GM21447 (cell line): ENCODE measurements around the gene ARL3.
A peak's percentile ranks its signal among the peaks of the same experiment; 100 is the strongest.
"Not testable (repeated sequence)": the region's sequence is repeated elsewhere in the genome, so short reads cannot be mapped to it uniquely, and the experiment has no call there.

Experiments
- ATAC-seq: cut with Tn5 transposase; IDR thresholded peaks from one replicate; pipeline ENCODE4 v1.9.1; 2021; ENCODE audit not compliant: unreplicated experiment

ARL3 gene

DNA sequence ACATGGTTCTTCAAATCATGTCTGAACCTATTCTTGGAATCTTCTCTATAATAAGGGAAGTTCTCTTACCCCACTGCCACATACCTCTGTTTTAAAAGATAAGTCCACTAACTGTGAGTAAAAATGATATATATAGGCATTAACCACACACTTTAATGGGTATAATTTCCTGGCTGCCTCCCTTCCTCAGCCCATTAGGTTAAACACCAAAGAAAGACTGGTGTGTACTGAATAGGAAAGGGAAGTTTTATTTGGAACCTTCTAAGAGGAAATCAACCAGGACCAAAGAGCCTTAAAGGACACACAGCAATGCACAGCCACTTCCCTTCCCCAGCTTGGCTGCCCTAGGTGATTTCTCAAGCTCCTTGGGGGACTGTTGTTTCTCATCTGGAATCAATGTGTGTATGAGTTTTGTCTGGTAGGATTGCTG, 24.5 kb upstream of the ARL3 start:
- no peak for ATAC-seq

- no peak for ATAC-seq
Observed at GRCh38 chr10:102735065-102735562, 20.9 kb upstream of the ARL3 start.

DNA sequence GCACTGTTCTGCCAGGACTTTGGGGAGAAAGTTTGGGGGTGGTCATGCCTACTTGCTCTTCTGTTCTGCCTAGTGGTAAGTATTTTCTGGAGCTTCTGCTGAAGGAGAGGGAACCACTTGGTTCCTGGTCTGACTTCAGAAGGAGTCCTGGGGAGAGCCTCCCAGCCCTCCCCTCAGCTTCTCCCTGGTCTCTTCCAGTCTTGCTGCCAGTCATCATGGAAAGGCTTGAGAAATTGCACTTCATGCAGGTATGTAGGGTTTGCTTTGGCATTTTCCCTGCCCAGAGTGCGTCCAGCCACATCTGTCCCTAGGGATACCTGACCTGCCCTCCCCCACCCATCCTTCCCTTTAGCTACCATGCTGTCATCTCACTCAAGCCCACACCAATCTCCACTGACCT, 18.5 kb upstream of the ARL3 start:
- no peak for ATAC-seq

GRCh38 chr10:102731222-102731800, 17.1 kb upstream of the ARL3 start:
- ATAC-seq = no peak

DNA sequence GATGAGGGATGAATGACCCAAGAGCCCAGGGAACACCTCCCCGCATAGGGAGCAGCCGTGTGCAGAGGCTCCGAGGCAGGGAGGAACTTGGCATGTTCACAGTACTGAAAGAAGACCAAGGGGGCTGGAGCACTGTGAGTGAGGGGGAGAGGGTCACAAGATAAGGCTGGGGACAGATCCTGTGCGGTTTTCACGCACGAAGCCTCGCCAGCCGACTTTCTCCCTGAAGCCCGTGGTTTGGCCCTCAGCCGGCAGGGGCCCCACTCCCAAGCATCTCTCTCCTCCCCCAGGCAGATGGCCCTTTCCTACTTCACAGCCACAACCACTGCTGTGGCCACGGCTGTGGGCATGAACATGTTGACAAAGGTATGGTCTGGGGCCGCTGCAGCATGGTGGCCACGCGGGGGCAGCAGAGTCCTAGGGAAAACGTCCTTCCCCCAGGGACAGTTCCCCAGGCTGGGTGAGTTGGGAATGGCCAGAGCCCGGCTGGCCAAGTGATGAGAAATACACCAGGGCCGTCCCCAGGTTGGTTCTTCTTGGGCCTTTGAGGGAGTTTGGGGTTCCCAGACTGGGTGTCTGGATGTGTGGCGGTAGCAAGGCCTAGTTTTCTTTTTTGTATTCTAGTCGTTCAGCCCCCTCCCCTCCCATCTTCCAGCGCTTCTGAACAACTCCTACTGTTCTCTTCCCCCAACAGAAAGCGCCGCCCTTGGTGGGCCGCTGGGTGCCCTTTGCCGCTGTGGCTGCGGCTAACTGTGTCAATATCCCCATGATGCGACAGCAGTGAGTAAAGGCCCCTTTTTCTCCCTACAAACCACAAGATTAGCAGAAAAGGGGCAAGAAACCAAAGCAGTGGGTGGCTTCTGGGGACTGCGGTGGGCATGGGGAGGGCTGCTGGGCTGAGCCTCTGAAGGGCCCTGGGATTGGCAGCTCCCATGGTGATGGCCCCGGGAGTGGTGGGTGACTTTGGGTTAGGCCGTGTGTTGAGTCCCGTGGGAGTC, 15.1 kb upstream of the ARL3 start:
- peak; percentile 63 for ATAC-seq

DNA sequence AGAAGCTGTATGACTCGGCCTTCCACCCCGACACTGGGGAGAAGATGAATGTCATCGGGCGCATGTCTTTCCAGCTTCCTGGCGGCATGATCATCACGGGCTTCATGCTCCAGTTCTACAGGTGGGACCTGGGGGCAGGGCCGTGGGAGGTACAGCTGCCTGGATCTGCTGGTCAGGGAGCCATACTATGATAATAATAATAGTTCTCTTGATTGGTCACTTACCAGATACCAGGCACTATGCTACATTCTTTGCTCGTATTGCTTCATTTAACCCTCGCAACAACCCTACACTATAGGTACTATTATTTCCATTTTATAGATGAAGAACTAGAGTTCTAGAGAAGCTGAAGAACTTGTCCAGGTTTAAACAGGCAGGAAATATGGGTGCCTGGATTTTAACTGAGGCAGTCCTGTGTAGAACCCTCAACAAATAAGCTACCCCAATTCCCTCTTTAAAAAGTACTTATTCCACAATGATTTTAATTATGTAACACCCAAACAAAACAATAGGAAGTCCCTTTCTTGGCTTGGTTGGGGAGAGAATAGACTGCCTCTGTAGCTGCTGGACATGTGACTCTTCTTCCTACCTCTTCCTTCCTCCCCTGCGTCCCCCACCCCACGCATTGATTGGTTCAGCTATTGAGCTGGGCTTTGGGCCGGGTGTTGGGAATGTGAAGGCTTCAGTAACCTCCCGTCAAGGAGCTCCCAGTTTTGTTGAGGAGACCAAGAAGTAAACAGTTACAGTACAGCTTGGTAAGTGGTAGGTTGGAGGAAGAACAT, 13.0 kb upstream of the ARL3 start:
- ATAC-seq = no peak

DNA sequence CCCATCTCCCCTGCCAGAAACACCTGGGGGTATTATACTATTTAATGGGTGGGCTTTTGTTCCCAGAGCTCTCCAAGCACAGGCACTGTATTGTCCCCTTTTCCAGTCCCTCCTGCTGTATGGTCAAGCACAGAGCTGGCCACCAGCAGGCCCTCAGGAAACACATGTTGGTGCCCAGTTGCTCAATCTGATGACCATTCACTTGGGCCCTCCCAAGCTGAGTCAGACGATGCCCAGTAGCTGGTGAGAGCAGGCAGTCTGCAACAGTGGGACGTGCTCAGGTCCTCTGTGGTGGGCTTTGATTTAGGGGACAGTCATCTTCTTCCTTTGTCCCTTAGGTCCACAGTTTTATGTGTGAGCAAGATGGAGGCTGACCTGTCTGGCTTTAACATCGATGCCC, 12.1 kb upstream of the ARL3 start:
- ATAC-seq = no peak

- ATAC-seq = no peak
Observed at GRCh38 chr10:102723989-102724388, 9.8 kb upstream of the ARL3 start.

DNA sequence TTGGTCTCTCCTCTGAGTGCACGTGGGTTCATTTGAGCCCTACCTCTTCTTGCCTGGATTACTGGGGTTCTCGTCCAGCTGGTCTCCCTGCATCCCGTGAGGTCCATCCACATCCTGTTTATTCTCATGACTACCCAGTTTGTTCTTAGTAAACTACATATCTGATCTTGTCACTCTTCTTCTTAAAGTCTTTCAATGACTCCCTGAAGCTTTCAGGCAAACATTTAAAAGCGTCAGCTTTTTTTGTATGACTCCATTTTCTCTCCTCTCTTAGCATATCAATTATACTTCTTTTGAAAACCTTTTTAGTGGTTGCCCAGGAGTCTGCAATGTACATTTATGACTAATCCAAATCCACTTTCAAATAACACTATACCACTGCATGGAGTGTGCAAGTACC, 7.8 kb upstream of the ARL3 start:
- no peak for ATAC-seq

DNA sequence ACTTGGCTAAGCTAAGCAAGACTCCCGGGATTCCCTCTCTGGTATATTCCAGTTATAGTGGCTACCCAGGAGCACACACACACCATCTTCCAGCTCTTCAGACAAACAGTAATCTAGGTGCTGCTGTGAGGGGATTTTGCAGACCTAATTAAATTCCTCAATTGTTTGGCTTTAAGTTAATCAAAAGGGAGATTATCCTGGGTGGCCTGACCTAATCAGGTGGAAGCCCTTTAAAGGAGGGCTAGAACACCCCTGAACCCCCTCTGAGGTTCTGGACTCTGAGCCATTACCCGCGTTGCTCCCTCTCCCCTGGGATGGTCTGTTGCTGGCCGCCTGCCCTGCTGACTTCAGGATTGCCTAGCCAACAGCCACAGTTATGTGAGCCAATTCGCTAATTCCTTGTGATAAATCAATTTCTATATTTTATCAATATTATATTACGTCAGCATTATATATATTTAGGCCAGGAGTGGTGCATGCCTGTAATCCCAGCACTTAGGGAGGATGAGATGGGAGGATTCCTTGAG, 6.6 kb upstream of the ARL3 start:
- no peak for ATAC-seq

DNA sequence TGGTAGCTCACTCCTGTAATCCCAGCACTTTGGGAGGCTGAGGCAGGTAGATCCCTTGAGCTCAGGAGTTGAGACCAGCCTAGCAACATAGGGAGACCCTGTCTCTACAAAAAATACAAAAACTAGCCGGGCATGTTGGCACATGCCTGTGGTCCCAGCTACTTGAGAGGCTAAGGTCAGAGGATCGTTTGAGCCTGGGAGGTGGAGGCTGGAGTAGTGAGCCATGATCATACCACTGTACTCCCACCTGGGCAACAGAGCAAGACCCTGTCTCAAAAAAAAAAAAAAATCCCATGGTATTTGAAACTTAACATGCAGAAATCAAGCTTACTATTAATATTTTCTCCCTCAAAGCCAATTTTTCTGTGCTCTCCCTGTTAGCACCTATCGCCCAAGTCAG, 6.1 kb upstream of the ARL3 start:
- ATAC-seq = no peak

- ATAC-seq = no peak
Observed at GRCh38 chr10:102718220-102718619, 4.0 kb upstream of the ARL3 start.

DNA sequence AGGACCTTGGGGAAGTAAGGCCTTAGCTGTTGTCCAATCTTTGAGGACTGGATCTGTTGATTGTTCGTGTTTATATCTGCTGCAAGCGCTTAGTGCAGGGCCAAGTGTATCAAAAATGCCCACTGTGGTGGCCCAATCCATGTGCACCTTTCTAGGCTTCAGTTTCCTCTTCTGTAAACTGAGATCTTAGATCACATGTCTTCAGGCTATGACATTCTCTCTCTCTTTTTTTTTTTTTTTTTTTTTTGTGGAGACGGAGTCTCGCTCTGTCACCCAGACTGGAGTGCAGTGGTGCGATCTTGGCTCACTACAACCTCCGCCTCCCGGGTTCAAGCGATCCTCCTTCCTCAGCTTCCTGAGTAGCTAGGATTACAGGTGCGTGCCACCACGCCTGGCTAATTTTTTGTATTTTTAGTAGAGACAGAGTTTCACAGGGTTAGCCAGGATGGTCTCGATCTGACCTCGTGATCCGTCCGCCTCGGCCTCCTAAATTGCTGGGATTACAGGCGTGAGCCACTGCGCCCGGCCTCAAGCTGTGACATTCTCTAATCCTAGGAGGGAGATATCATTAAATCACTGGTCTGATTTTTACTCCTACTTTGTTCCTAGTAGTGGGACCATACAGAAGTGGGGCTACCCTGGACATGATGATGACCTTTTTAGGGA, 2.8 kb upstream of the ARL3 start:
- not testable (repeated sequence) for ATAC-seq

- ATAC-seq = no peak
Observed at GRCh38 chr10:102715880-102716279, 1.7 kb upstream of the ARL3 start.

DNA sequence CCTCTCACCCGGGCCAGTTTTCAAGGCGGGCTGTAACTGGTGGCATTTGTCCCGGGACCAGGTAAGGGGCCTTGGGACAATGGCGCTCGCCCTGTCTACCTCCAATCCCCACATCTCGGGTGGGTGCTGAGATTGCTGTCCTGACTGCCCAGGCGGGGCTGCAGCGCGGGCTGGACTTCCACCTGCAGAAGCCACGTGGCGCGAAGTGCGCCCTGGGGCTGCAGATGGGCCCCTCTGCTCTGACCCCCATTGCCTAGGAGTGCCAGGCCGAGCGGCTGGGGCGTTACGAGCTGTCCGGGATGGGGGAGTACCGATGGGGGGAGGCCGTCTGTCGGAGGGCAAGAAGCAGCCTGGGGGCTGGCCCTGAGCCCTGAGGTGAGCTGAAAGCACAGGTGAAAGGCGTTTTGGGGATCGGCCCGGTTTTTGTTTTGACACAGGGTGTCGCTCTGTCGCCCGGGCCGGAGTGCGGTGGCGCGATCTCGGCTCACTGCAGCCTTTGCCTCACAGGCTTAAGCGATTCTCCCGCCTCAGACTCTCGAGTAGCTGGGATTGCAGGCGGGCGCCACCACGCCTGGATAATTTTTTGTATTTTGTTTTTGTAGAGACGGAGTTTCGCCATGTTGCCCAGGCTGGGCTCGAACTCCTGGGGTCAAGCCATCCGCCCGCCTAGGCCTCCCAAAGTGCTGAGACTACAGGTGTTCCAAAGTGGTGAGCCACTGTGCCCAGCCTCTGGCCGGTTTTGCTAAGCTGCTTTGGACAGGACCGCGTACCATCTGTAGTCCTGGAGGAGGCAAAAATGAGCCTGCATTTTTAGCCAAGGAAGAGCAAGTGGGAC, 641 bp upstream of the ARL3 start, which contains the start of gene SFXN2:
Gene SFXN2 (plus strand): TSS at position 16 of the 835 bp plus-strand sequence. CDS start 12,001 bp downstream, outside the sequence.
- peak; percentile 14 for ATAC-seq

DNA sequence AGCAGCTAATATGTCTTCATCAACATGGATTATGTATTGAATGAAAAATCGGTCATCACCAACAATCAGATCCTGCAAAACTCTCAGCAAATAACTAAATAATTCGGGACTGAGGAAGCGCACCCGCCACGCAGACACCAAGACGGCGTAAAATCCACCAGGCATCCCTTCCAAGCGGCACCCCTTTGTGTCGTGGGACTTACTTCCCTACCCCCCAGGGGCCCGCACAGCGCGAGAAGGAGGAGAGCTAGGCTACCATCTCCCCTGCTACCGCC, 721 bp downstream of the ARL3 start:
- peak; percentile 38 for ATAC-seq

DNA sequence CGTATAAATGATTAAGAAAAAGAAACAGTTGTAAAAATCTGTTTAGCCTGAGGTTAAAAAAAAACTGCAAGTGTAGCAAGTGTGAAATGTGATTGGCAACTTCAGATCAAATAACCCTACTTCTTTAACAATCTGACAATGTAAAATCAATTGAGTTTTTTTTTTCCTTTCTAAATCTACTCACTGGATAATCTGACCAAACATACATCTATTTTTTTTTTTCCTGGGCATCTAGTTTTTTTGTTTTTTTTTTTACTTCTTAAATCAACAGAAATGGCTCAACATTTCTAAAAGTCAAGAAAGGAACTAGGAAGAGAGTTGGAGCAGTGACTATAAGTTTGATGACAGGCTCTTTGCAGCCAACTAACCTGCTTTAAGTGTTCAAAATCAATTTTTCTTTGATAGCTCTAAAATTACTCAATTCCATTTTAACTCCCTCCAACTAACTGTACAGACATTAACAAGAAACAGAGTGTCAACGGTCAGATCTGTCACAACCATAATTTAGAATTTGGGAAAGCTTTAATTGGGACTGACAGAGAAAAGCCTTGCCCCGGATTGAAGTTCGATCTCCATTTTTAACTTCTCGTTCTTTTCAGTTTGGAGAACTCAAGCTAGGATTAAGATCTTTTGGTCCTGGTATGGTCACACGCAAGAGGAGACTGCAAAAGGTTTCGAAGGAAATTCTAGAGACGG, 1.2 kb downstream of the ARL3 start:
- no peak for ATAC-seq

DNA sequence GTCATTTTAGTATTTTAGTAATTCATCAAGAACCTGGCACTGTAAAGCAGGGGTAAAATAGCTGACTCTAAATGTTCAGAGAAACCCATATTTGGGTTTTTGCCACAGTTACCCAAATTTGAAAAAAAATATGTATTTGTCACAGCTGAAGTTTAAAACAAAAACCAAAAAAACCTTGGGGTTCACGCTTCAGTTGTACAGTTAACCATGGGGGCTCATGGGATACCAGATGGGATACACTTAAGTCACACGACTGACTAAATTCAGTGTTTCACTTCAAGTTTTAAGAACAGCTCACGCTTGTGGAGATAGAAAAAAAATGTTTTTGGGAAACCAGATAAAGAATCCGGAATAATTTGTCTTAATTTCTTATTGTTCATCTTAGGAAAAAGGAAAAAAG, 2.1 kb downstream of the ARL3 start:
- no peak for ATAC-seq

GRCh38 chr10:102710609-102711008, 3.6 kb downstream of the ARL3 start:
- ATAC-seq = no peak
